ENCODE measurements around the gene UMPS. TPM values are rescaled to one million over a fixed set of nuclear protein-coding genes. Genes with fewer than 3 reads are reported as not detected.
A peak's percentile ranks its signal among the peaks of the same experiment; 100 is the strongest.

Gene UMPS
- total RNA-seq, 4 donors from 2014 or later, result 18.5 to 37.4 (median 25.5) TPM

- Histone ChIP-seq H3K4me1 (peaks cover 13 to 17% of the 10 kb centered on the region in 2 donors), H3K36me3 (peaks cover 12 to 17% of the 10 kb centered on the region in 2 donors), H3K9me3 (no peaks in the 10 kb centered on the region), H3K4me3 (replicated peaks in 1 of 3) (no peak overlapping the region), H3K27ac (no peak overlapping the region), H3K27me3 (no peaks in the 10 kb centered on the region)
- TF ChIP-seq POLR2A (IDR thresholded peaks at IDR 0.05) (no peak), CTCF (IDR thresholded peaks at IDR 0.05) (no peak)
- WGBS, 2 donors, result 91 to 92% methylated on average over 16 of the region's 16 CpGs
- intact Hi-C loops (cut with DNase I), result no loop called here
- no peak for DNase-seq
These were observed 36.2 kb downstream of the UMPS start for GRCh38 chr3:124766113-124767095.

- Histone ChIP-seq H3K4me1 (peaks cover 18 to 22% of the 10 kb centered on the region in 2 donors), H3K27ac (no peak overlapping the region), H3K9me3 (no peaks in the 10 kb centered on the region), H3K36me3 (peaks cover 12 to 17% of the 10 kb centered on the region in 2 donors), H3K4me3 (replicated peaks in 1 of 3) (no peak overlapping the region), H3K27me3 (no peaks in the 10 kb centered on the region)
- WGBS, 2 donors, result 87 to 89% methylated on average over 5 of the region's 5 CpGs
- intact Hi-C loops (cut with DNase I), result no loop called here
- no peak for DNase-seq
- no peak for TF ChIP-seq CTCF (IDR thresholded peaks at IDR 0.05)
- no peak for TF ChIP-seq POLR2A (IDR thresholded peaks at IDR 0.05)
These were observed 37.0 kb downstream of the UMPS start for GRCh38 chr3:124767264-124767663.

- 93 to 97% methylated on average over 5 to 6 of the region's 6 CpGs for WGBS, 2 donors
- no peak for DNase-seq
- Histone ChIP-seq H3K4me3 (replicated peaks in 1 of 3) (no peak overlapping the region), H3K9me3 (no peaks in the 10 kb centered on the region), H3K27me3 (no peaks in the 10 kb centered on the region), H3K27ac (no peak overlapping the region), H3K4me1 (peaks cover 22 to 26% of the 10 kb centered on the region in 2 donors), H3K36me3 (peaks cover 12 to 17% of the 10 kb centered on the region in 2 donors)
- intact Hi-C loops (cut with DNase I), result no loop called here
- TF ChIP-seq CTCF (IDR thresholded peaks at IDR 0.05) (no peak), POLR2A (IDR thresholded peaks at IDR 0.05) (no peak)
These were observed 37.4 kb downstream of the UMPS start for GRCh38 chr3:124767691-124768090.

GRCh38 chr3:124768812-124769211, 38.6 kb downstream of the UMPS start:
- H3K27me3 ChIP-seq, result no peaks in the 10 kb centered on the region
- no peak overlapping the region for H3K4me3 ChIP-seq (replicated peaks in 1 of 3)
- intact Hi-C loops (cut with DNase I), result no loop called here
- DNase-seq, result peak in 1 of 2 donors; percentile 42
- 78 to 82% methylated on average over 7 of the region's 7 CpGs for WGBS, 2 donors
- H3K27ac ChIP-seq, result no peak overlapping the region
- H3K9me3 ChIP-seq, result no peaks in the 10 kb centered on the region
- TF ChIP-seq POLR2A (IDR thresholded peaks at IDR 0.05), result no peak
- TF ChIP-seq CTCF (IDR thresholded peaks at IDR 0.05), result peak in 1 of 6 experiments; percentile 25
- peaks cover 12% of the 10 kb centered on the region in 2 donors for H3K36me3 ChIP-seq
- H3K4me1 ChIP-seq, result peaks cover 28 to 37% of the 10 kb centered on the region in 2 donors

GRCh38 chr3:124769462-124769861, 39.2 kb downstream of the UMPS start:
- 90 to 96% methylated on average over 6 to 8 of the region's 9 CpGs for WGBS, 2 donors
- no peak for DNase-seq
- Histone ChIP-seq H3K27me3 (no peaks in the 10 kb centered on the region), H3K4me3 (replicated peaks in 1 of 3) (no peak overlapping the region), H3K9me3 (no peaks in the 10 kb centered on the region), H3K27ac (no peak overlapping the region), H3K36me3 (peaks cover 9 to 12% of the 10 kb centered on the region in 2 donors), H3K4me1 (peaks cover 32 to 44% of the 10 kb centered on the region in 2 donors)
- intact Hi-C loops (cut with DNase I), result no loop called here
- TF ChIP-seq POLR2A (IDR thresholded peaks at IDR 0.05) (no peak), CTCF (IDR thresholded peaks at IDR 0.05) (no peak)
